Measurements from ENCODE around the gene SPACA6. TPM values are rescaled to one million over a fixed set of nuclear protein-coding genes. Genes with fewer than 3 reads are reported as not detected.

SPACA6 gene
- total and polyA plus RNA-seq, 2 experiments from 2014 or later: 5.1 to 11.5 TPM

DNA sequence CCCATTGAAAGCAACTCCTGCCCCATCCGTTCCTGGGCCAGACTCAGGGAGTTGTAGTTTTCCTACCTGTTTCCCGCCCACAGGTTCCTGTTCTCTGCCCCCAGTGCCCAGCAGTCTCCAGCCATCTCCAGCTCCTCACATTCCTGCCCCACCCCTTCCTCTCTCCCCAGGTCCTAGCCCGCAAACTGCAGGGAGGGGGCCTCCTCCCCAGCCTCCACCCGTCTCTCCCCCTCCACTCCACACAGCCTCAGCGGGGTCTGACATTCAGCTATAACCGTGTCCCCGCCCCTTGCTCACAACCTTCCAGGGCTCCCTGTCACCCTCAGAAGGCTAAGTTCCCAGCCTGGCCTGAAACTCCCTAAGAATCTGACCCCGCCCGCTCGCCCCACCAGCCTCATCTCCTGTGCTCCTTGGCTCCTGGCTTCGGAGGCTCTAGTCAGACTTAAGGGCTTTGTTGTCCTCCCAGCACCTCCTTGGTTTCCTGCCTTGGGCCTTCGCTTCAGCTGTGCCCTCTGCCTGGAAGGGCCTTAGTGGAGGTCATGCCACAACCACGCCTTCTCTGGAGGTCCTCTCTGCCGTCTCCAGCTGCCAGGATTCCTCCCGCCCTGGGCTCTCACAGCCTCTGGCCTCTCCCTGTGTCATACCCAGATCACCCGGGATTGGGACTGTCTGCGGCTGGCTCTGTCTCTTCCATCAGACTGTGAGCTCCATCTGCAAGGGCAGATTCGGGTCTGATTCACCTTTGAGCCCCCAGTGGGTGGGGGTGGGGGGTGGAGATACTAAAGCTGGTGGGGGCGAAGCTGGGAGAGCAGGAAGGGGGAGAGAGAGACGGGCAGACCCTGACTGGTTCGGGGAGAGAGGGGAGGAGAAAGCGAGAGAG, 5.1 kb upstream of the SPACA6 start:
- TF ChIP-seq STAT1 (IDR thresholded peaks at IDR 0.05; ENCODE audit: unreplicated experiment) (no peak), ZNF462 (CRISPR knock-in tag; IDR thresholded peaks at IDR 0.05) (no peak), EZH2 (IDR thresholded peaks at IDR 0.05; ENCODE audit: low read depth, unreplicated experiment) (no peak), POLR2AphosphoS5 (IDR thresholded peaks at IDR 0.05; ENCODE audit: low read depth) (no peak), ZNF331 (CRISPR knock-in tag; IDR thresholded peaks at IDR 0.05; ENCODE audit: low read depth) (no peak), NANOG (IDR thresholded peaks at IDR 0.05; ENCODE audit: borderline replicate concordance) (no peak), JUNB (IDR thresholded peaks at IDR 0.05; ENCODE audit: unreplicated experiment) (no peak), CREB1 (CRISPR knock-in tag; IDR thresholded peaks at IDR 0.05; ENCODE audit: low read depth) (no peak), EZH2phosphoT487 (IDR thresholded peaks at IDR 0.05; ENCODE audit: unreplicated experiment) (no peak), CTCF (conservative IDR thresholded peaks at IDR 0.05; ENCODE audit: low read depth in 2 of 2) (no peak), ZNF114 (CRISPR knock-in tag; IDR thresholded peaks at IDR 0.05) (no peak)
- TF ChIP-seq, protein P1, sequence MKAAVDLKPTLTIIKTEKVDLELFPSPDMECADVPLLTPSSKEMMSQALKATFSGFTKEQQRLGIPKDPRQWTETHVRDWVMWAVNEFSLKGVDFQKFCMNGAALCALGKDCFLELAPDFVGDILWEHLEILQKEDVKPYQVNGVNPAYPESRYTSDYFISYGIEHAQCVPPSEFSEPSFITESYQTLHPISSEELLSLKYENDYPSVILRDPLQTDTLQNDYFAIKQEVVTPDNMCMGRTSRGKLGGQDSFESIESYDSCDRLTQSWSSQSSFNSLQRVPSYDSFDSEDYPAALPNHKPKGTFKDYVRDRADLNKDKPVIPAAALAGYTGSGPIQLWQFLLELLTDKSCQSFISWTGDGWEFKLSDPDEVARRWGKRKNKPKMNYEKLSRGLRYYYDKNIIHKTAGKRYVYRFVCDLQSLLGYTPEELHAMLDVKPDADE (IDR thresholded peaks at IDR 0.05): no peak
- TF ChIP-seq, protein P2, sequence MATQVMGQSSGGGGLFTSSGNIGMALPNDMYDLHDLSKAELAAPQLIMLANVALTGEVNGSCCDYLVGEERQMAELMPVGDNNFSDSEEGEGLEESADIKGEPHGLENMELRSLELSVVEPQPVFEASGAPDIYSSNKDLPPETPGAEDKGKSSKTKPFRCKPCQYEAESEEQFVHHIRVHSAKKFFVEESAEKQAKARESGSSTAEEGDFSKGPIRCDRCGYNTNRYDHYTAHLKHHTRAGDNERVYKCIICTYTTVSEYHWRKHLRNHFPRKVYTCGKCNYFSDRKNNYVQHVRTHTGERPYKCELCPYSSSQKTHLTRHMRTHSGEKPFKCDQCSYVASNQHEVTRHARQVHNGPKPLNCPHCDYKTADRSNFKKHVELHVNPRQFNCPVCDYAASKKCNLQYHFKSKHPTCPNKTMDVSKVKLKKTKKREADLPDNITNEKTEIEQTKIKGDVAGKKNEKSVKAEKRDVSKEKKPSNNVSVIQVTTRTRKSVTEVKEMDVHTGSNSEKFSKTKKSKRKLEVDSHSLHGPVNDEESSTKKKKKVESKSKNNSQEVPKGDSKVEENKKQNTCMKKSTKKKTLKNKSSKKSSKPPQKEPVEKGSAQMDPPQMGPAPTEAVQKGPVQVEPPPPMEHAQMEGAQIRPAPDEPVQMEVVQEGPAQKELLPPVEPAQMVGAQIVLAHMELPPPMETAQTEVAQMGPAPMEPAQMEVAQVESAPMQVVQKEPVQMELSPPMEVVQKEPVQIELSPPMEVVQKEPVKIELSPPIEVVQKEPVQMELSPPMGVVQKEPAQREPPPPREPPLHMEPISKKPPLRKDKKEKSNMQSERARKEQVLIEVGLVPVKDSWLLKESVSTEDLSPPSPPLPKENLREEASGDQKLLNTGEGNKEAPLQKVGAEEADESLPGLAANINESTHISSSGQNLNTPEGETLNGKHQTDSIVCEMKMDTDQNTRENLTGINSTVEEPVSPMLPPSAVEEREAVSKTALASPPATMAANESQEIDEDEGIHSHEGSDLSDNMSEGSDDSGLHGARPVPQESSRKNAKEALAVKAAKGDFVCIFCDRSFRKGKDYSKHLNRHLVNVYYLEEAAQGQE (IDR thresholded peaks at IDR 0.05; ENCODE audit: unreplicated experiment): no peak
- H3K4me3 Mint-ChIP-seq: peak overlapping the region; percentile 86
- peaks cover 31% of the 10 kb centered on the region for H3K4me1 Mint-ChIP-seq
- H3K36me3 Mint-ChIP-seq (ENCODE audit: low read depth): peaks cover 9% of the 10 kb centered on the region
- Histone ChIP-seq H3K4me3 (peak overlapping the region; percentile 76), H3K79me2 (replicated peaks; ENCODE audit: insufficient read depth) (peaks cover 16% of the 10 kb centered on the region; the same call in 1 of the 2 replicates), H3F3A (replicated peaks; ENCODE audit: low read depth) (0 out of 2 replicates have a peak, but pooled peaks cover 9% of the 10 kb centered on the region), H3K27ac (ENCODE audit: low read depth) (peak overlapping the region; percentile 76), H3K4me2 (peak overlapping the region; percentile 98), H3K4me1 (ENCODE audit: insufficient read depth) (peaks cover 23% of the 10 kb centered on the region), H2AFZ (peak overlapping the region; percentile 99), H3K27me3 (ENCODE audit: insufficient read depth) (no peaks in the 10 kb centered on the region), H4K20me1 (replicated peaks; ENCODE audit: insufficient read depth) (no peaks in the 10 kb centered on the region; the same call in 1 of the 2 replicates), H3K36me3 (ENCODE audit: insufficient read depth) (no peaks in the 10 kb centered on the region; the same call in 1 of the 2 replicates), H3K9me2 (ENCODE audit: insufficient read depth) (peaks cover 3% of the 10 kb centered on the region)
- H3K9me3 Mint-ChIP-seq: peaks cover 42% of the 10 kb centered on the region
- peaks cover 19% of the 10 kb centered on the region for H3K27me3 Mint-ChIP-seq (ENCODE audit: insufficient read depth, low read depth, poor library complexity)
- peak; percentile 16 for ATAC-seq
- DNase-seq (ENCODE audit: low spot score): peak; percentile 83
- H3K27ac Mint-ChIP-seq: peak overlapping the region; percentile 38
